Thoracic aorta (tissue), 2 donors: ENCODE measurements around the gene ACACA. TPM values are rescaled to one million over a fixed set of nuclear protein-coding genes. Genes with fewer than 3 reads are reported as not detected.

Experiments
- ATAC-seq: fragments of 150-250 bp; one replicate; pipeline ENCODE4 v1.8.0; 2017; ENCODE audit warnings: low read depth; ENCODE audit not compliant: insufficient number of reproducible peaks, low FRiP score
- DNase-seq: peaks from one replicate; pipeline ENCODE4 v3.0.0-alpha.2; 2020; ENCODE audit warnings: low spot score
- H3K27ac ChIP-seq, 2 donors: fragments of 200-600 bp; sonication (generic); 1 replicate in 1 of 2; 2 replicates in 1 of 2; pipeline ENCODE4 v1.5.1; 2016; ENCODE audit warnings: mild to moderate bottlenecking in 2 of 2, moderate library complexity in 2 of 2
- H3K27me3 ChIP-seq: fragments of 200-600 bp; sonication (generic); replicated peaks from 2 replicates; pipeline ENCODE4 v1.6.0; 2016; ENCODE audit warnings: mild to moderate bottlenecking; ENCODE audit not compliant: insufficient read depth
- H3K36me3 ChIP-seq: fragments of 200-600 bp; sonication (generic); one replicate; pipeline ENCODE4 v1.5.1; 2016
- H3K4me1 ChIP-seq, 2 donors: fragments of 200-600 bp; sonication (generic); 1 replicate in 1 of 2; 2 replicates in 1 of 2; pipeline versions ENCODE4 v1.5.1 to v1.6.0; 2016; ENCODE audit warnings: low read depth in 2 of 2, mild to moderate bottlenecking in 1 of 2; ENCODE audit not compliant: control insufficient read depth in 1 of 2
- H3K4me3 ChIP-seq: fragments of 200-600 bp; sonication (generic); 2 replicates; pipeline ENCODE4 v1.5.1; 2016; ENCODE audit warnings: mild to moderate bottlenecking
- H3K9me3 ChIP-seq: fragments of 200-600 bp; sonication (generic); 2 replicates; pipeline ENCODE4 v1.5.1; 2016
- total RNA-seq, 2 donors: library from RNA; depleted of rRNA; stranded (reverse); fragments of >200 nt; gene quantifications; one replicate each; pipeline versions ENCODE4 v1.1.0 to v1.2.3, GENCODE V29; 2016
- TF ChIP-seq, protein P1 (sequence below): fragments of 200-600 bp; sonication (generic); IDR thresholded peaks from one replicate; pipeline ENCODE4 v1.5.1; 2019; ENCODE audit warnings: antibody characterized with exemption

The ACACA gene
- total RNA-seq, 2 donors from 2014 or later = 20.7 to 34.0 TPM

DNA sequence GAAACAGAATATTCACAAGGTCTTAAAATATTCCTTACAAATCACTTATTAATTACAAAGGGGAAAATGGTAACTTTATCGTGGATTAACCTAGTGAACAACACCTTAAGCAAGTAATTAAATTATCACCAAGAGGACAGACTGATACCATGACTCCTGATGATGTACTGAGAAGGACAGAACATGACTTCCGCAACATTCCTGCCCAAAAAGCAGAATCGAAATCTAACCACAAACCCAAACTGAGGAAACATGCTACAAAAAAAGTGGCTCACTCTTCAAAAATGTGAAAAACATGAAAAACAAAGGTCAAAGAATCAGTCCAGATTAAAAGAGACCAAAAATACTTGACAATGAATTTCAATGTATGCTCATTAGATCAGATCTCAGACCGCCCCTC, 306.4 kb downstream of the ACACA start:
- DNase-seq = no peak
- no peak overlapping the region for H3K4me3 ChIP-seq
- peaks cover 26% of the 10 kb centered on the region for H3K36me3 ChIP-seq
- H3K27ac ChIP-seq = no peak overlapping the region
- TF ChIP-seq, protein P1, sequence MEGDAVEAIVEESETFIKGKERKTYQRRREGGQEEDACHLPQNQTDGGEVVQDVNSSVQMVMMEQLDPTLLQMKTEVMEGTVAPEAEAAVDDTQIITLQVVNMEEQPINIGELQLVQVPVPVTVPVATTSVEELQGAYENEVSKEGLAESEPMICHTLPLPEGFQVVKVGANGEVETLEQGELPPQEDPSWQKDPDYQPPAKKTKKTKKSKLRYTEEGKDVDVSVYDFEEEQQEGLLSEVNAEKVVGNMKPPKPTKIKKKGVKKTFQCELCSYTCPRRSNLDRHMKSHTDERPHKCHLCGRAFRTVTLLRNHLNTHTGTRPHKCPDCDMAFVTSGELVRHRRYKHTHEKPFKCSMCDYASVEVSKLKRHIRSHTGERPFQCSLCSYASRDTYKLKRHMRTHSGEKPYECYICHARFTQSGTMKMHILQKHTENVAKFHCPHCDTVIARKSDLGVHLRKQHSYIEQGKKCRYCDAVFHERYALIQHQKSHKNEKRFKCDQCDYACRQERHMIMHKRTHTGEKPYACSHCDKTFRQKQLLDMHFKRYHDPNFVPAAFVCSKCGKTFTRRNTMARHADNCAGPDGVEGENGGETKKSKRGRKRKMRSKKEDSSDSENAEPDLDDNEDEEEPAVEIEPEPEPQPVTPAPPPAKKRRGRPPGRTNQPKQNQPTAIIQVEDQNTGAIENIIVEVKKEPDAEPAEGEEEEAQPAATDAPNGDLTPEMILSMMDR = no peak
- no peaks in the 10 kb centered on the region for H3K9me3 ChIP-seq
- ATAC-seq = no peak
- H3K4me1 ChIP-seq = no peaks in the 10 kb centered on the region
- H3K27me3 ChIP-seq = no peaks in the 10 kb centered on the region

DNA sequence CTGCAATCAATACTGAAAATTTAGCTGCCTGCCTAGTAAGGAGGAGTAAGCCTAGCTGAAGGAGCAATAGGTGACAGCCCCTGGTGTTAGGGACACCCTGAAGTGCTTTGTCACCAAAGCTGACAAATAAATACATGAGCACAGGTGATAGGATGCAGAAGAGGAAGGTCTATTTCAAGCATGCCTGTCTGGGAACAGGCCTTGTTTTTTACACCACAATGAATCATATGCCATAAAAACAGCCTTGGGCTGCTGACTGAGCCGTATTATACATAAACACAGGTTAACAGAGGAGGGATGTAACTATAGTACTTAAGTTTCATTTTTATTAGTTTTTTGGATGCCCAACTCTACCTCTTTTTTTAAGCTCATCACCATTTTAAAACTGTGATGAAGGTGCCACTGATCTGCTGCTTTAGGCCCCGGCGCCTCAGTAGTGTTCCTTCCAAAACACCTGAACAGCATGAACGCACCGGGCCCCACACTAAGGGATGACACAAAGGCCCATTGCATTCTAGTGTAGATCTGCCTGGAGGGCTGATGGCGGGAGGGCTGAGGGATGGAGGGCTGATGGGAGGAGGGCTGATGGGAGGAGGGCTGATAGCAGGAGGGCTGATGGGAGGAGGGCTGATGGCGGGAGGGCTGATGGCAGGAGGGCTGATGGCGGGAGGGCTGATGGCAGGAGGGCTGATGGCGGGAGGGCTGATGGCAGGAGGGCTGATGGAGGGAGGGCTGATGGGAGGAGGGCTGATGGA, 307.5 kb downstream of the ACACA start:
- H3K9me3 ChIP-seq = no peaks in the 10 kb centered on the region
- no peak overlapping the region for H3K27ac ChIP-seq
- H3K4me3 ChIP-seq = no peak overlapping the region
- H3K27me3 ChIP-seq = no peaks in the 10 kb centered on the region
- peaks cover 23% of the 10 kb centered on the region for H3K36me3 ChIP-seq
- ATAC-seq (no peak), DNase-seq (no peak)
- TF ChIP-seq, protein P1 = no peak
- no peaks in the 10 kb centered on the region for H3K4me1 ChIP-seq

- no peak for DNase-seq
- H3K4me1 ChIP-seq = no peaks in the 10 kb centered on the region
- no peaks in the 10 kb centered on the region for H3K9me3 ChIP-seq
- no peak for ATAC-seq
- TF ChIP-seq, protein P1 = no peak
- H3K27me3 ChIP-seq = no peaks in the 10 kb centered on the region
- H3K27ac ChIP-seq = no peak overlapping the region
- no peak overlapping the region for H3K4me3 ChIP-seq
- H3K36me3 ChIP-seq = peaks cover 18% of the 10 kb centered on the region
These were observed 308.5 kb downstream of the ACACA start for GRCh38 chr17:37098152-37098551.

GRCh38 chr17:37097154-37097553, 309.5 kb downstream of the ACACA start:
- Histone ChIP-seq H3K4me3 (no peak overlapping the region), H3K4me1 (no peaks in the 10 kb centered on the region), H3K27ac (no peak overlapping the region), H3K27me3 (no peaks in the 10 kb centered on the region), H3K9me3 (no peaks in the 10 kb centered on the region), H3K36me3 (peaks cover 18% of the 10 kb centered on the region)
- TF ChIP-seq, protein P1 = no peak
- ATAC-seq (no peak), DNase-seq (no peak)

DNA sequence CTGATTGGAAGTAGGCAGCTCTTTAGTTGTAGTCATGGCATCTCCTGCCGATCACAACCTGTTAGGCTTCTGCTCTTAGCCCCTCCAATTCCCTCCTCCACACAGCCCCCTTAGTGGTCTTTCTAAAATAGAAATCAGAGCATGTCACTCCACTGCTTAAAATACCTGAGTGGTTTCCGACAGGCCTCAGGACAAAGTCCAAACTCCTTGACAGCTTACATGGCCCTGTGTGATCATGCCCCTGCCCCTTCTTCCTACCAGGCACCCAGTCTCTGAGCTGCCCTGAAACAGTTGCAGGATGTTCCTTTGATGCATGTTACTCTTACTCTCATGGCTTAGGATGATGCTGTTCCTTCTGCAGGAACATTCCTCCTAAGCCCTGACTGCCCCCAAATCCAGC, 310.6 kb downstream of the ACACA start:
- Histone ChIP-seq H3K9me3 (no peaks in the 10 kb centered on the region), H3K36me3 (peaks cover 18% of the 10 kb centered on the region), H3K4me1 (no peaks in the 10 kb centered on the region), H3K27me3 (no peaks in the 10 kb centered on the region), H3K4me3 (no peak overlapping the region), H3K27ac (no peak overlapping the region)
- ATAC-seq (no peak), DNase-seq (no peak)
- TF ChIP-seq, protein P1 = no peak
